Occipital lobe (tissue), 2 donors: ENCODE measurements around the gene KRTAP12-3. TPM values are rescaled to one million over a fixed set of nuclear protein-coding genes. Genes with fewer than 3 reads are reported as not detected.
"Not testable (repeated sequence)": the region's sequence is repeated elsewhere in the genome, so short reads cannot be mapped to it uniquely, and the experiment has no call there.

Source experiments
- DNase-seq: peaks from one replicate; lab custom pipeline; 2025; lab: John Stamatoyannopoulos, UW
- total RNA-seq: library from RNA; depleted of rRNA; stranded (reverse); fragments of >200 nt; gene quantifications from one replicate; pipeline ENCODE4 v1.2.3, GENCODE V29; 2014

The KRTAP12-3 gene, protein sequence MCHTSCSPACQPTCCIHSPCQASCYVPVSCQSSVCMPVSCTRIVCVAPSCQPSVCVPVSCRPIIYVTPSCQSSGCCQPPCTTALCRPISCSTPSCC
- total RNA-seq: not detected

DNA sequence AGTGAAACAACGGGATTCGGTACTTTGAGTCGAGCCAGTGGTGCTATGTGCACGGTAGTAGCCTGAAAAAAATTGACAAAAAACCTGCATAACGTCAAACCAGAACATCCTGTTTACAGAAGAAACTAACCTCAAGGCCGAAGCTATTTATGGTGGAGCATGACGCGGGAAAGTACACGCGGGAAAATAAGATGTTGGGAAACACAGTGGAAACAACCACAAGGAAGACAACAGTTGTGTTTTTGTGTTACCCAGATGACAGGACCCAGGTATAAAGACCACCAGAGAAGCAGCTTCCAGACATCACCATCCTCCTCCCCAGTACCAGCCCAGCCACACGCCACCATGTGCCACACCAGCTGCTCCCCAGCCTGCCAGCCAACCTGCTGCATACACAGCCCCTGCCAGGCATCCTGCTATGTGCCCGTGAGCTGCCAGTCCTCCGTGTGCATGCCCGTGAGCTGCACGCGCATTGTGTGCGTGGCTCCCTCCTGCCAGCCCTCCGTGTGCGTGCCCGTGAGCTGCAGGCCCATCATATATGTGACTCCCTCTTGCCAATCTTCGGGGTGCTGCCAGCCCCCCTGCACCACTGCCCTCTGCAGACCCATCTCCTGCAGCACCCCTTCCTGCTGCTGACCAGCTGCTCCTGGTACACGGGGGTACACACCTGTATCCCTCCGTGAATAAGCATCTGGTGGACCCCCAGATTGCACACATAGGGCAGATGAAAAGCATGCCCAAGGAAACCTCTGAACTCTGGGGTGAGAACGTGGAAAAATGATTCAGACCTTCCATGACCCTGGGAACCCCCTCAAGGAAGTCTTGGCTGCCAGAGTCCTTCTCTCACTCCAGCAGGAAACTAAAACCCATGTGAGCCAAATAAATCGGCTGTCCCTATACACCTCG, at the start of gene KRTAP12-3:
Gene KRTAP12-3 (plus strand): TSS at position 298 of the 906 bp plus-strand sequence. CDS start 48 bp downstream, at position 346.
- DNase-seq: no peak

GRCh38 chr21:44609193-44609592, 48.5 kb upstream of the KRTAP12-3 start:
- DNase-seq: no peak

GRCh38 chr21:44610157-44610843, 47.4 kb upstream of the KRTAP12-3 start:
- DNase-seq: not testable (repeated sequence)

GRCh38 chr21:44611551-44611950, 46.2 kb upstream of the KRTAP12-3 start:
- DNase-seq: no peak

DNA sequence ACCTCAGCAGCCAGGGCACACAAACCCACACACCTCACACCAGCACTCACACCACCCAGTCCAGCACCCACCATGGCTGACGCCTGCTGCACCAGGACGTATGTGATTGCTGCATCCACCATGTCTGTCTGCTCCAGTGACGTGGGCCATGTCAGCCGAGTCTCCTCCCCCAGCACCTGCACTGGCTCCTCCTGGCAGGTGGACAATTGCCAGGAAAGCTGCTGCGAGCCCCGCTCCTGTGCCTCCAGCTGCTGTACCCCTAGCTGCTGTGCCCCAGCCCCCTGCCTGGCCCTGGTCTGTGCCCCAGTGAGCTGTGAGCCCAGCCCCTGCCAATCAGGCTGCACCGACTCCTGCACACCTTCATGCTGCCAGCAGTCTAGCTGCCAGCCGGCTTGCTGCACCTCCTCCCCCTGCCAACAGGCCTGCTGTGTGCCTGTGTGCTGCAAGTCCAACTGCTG, 45.7 kb upstream of the KRTAP12-3 start, which contains the start of gene KRTAP10-8:
Gene KRTAP10-8 (plus strand): TSS at position 51 of the 458 bp plus-strand sequence. CDS start 22 bp downstream, at position 73.
- DNase-seq: no peak

- DNase-seq: no peak
These were observed 45.0 kb upstream of the KRTAP12-3 start for GRCh38 chr21:44612669-44613229.

DNA sequence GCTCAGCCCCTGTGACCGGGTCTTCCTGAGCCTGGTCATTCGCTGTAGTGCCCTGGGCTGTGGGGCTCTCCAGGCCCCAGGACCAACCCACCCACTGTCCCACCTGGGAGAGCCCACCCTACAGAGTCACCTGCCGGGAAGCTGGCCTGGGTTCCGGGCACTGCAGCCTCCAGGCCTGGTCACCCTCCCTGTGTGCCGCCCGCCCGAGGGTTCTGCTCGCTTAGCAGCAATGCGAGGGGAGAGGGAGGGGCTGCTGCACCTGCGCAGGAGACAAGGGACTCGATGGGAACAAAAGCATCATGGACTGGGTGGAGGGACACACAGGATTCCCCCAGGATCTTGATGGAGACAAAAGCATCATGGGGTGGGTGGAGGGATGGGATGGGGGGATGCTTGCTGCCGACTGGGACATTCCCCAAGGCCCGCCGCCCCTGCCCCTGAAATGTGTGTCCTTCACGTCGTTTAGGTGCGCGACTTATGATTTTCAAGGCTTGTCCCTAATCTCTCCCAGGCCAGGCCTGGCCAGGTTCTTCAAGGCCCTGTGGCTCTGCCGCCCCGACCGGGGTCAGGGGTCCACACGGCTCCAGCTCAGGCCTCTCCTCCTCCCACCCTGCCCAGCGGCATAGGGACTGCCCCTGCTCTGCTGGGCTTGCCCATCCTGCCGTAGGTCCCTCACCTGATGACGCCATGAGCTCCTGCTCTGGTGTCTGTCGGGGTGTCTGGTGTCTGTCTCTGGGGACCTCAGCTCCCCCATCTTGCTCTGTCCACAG, 44.2 kb upstream of the KRTAP12-3 start:
- DNase-seq: no peak

- no peak for DNase-seq
These were observed 43.5 kb upstream of the KRTAP12-3 start for GRCh38 chr21:44614161-44614631.

GRCh38 chr21:44614961-44615391, 42.8 kb upstream of the KRTAP12-3 start:
- no peak for DNase-seq

GRCh38 chr21:44615466-44615865, 42.3 kb upstream of the KRTAP12-3 start:
- no peak for DNase-seq

- no peak for DNase-seq
These were observed 41.7 kb upstream of the KRTAP12-3 start for GRCh38 chr21:44615911-44616590.

DNA sequence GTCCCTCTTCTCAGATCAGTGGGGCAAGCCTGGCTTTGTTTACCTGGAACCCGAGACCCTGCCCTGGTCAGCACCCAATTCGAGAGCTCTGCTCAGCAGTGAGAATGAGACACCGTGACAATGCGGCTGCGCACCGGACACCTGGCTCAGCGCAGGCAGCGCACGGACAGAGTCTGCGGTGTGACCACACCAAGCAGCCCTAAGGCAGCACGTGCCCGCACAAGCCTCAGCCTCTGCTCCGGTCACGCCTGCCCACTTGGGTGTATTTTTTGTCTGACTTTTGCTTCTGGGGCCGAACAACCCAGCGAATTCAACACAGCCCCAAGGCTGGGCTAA, 41.2 kb upstream of the KRTAP12-3 start:
- DNase-seq: no peak

DNA sequence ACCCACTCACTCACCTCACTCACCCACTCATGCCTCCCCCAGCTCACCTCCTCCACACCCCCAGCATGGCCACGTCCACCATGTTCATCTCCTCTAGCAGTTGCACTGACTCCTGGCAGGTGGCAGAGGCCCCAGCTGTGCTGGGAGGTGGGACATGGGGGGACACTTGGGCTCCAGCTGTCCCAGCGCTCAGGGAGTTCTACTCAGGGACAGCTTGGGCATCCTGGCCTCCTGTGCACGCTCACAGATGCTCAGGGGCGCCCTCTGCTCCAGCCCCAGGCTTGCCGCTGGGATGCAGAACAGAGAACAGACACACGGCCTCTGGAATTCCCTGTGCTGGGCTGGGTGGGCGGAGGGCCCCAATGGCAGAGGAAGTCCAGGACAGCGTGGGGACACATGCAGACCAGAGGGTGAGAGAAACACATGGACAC, 40.6 kb upstream of the KRTAP12-3 start:
- no peak for DNase-seq

GRCh38 chr21:44618504-44618903, 39.2 kb upstream of the KRTAP12-3 start:
- DNase-seq: no peak

DNA sequence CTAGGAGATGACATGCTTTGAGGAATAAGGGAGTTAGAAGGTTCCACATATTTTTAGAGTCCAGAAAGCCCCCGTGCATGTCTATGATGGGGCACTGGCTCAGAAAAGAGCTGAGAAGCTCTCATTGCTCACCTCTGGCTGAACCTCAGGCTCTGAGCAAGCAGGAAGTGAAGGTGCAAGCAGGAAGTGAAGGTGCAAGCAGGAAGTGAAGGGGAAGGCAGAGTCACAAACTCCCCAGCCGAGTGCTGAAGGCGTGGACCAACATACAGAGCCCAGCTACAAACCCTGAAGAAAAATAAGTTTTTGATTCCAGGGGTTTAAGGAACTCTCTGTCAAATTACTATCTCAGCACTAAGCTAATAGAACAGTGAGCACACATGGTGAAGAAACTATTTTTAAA, 38.8 kb upstream of the KRTAP12-3 start:
- DNase-seq: no peak

GRCh38 chr21:44619886-44620285, 37.8 kb upstream of the KRTAP12-3 start:
- no peak for DNase-seq

DNA sequence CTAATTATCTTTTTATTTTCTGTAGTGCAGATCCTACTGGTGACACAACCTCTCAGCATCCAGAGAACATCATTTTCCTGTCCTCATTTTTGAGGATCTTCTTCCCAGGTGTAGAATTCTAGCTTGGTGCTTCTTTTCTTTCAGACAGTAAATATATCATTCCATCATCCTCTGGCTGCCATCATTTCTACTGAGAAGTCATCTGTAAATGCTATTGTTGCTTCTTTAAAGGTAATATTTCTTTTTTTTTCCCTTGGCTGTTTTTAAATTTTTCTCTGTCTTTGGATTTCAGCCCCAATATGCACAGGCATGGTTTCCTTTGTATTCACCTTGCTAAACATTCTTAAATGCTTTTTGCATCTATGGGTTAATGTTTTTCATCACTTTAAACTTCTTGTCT, 34.2 kb upstream of the KRTAP12-3 start:
- no peak for DNase-seq

- no peak for DNase-seq
These were observed 32.0 kb upstream of the KRTAP12-3 start for GRCh38 chr21:44625756-44626155.

GRCh38 chr21:44626262-44626661, 31.5 kb upstream of the KRTAP12-3 start:
- DNase-seq: no peak

GRCh38 chr21:44626673-44627143, 31.0 kb upstream of the KRTAP12-3 start, which contains the start of gene KRTAP10-9:
Gene KRTAP10-9 (plus strand): TSS chr21:44627093. CDS start chr21:44627172, 79 bp downstream.
- no peak for DNase-seq
